ENCODE measurements around the gene YAE1. TPM values are rescaled to one million over a fixed set of nuclear protein-coding genes. Genes with fewer than 3 reads are reported as not detected.

YAE1 gene
- total RNA-seq, 2 donors from 2014 or later, result 7.1 to 9.0 TPM

- no peaks in the 10 kb centered on the region for H3K36me3 Mint-ChIP-seq
- H3K27ac Mint-ChIP-seq, result peak overlapping the region in 1 of 2 donors; percentile 82
- H3K4me1 Mint-ChIP-seq (ENCODE audit: low read depth in 2 of 2), result peaks cover 19 to 24% of the 10 kb centered on the region in 2 donors
- H3K27me3 Mint-ChIP-seq, result no peaks in the 10 kb centered on the region
- ATAC-seq (no peak), DNase-seq (ENCODE audit: low spot score) (no peak)
- peak overlapping the region; percentile 97 for H3K4me3 Mint-ChIP-seq
- no peaks in the 10 kb centered on the region for H3K9me3 Mint-ChIP-seq
Measured at GRCh38 chr7:39567294-39567693, 1.1 kb downstream of the YAE1 start.

- no peak for DNase-seq (ENCODE audit: low spot score)
- Mint-ChIP-seq H3K4me3 (no peak overlapping the region), H3K4me1 (ENCODE audit: low read depth in 2 of 2) (no peaks in the 10 kb centered on the region), H3K36me3 (no peaks in the 10 kb centered on the region), H3K9me3 (no peaks in the 10 kb centered on the region), H3K27me3 (no peaks in the 10 kb centered on the region), H3K27ac (no peak overlapping the region)
- ATAC-seq, result no peak
Measured at GRCh38 chr7:39574673-39575349, 8.6 kb downstream of the YAE1 start.

GRCh38 chr7:39577229-39577874 lies 11.1 kb downstream of the YAE1 start:
- Mint-ChIP-seq H3K9me3 (no peaks in the 10 kb centered on the region), H3K4me1 (ENCODE audit: low read depth in 2 of 2) (peaks cover 6 to 10% of the 10 kb centered on the region in 2 donors), H3K36me3 (no peaks in the 10 kb centered on the region), H3K27me3 (no peaks in the 10 kb centered on the region), H3K4me3 (no peak overlapping the region), H3K27ac (no peak overlapping the region)
- DNase-seq (ENCODE audit: low spot score) (no peak), ATAC-seq (no peak)

GRCh38 chr7:39580149-39580874 lies 14.1 kb downstream of the YAE1 start:
- no peaks in the 10 kb centered on the region for H3K9me3 Mint-ChIP-seq
- H3K36me3 Mint-ChIP-seq, result no peaks in the 10 kb centered on the region
- peaks cover 6 to 10% of the 10 kb centered on the region in 2 donors for H3K4me1 Mint-ChIP-seq (ENCODE audit: low read depth in 2 of 2)
- DNase-seq (ENCODE audit: low spot score), result peak; percentile 84
- no peaks in the 10 kb centered on the region for H3K27me3 Mint-ChIP-seq
- ATAC-seq, result peak; percentile 83 to 88
- no peak overlapping the region for H3K4me3 Mint-ChIP-seq
- no peak overlapping the region for H3K27ac Mint-ChIP-seq

GRCh38 chr7:39582536-39582935 lies 16.3 kb downstream of the YAE1 start:
- Mint-ChIP-seq H3K4me1 (ENCODE audit: low read depth in 2 of 2) (peaks cover 10 to 14% of the 10 kb centered on the region in 2 donors), H3K36me3 (no peaks in the 10 kb centered on the region), H3K27ac (no peak overlapping the region), H3K9me3 (no peaks in the 10 kb centered on the region), H3K4me3 (no peak overlapping the region), H3K27me3 (no peaks in the 10 kb centered on the region)
- DNase-seq (ENCODE audit: low spot score) (no peak), ATAC-seq (no peak)

GRCh38 chr7:39583539-39583938 lies 17.3 kb downstream of the YAE1 start:
- Mint-ChIP-seq H3K27ac (no peak overlapping the region), H3K9me3 (no peaks in the 10 kb centered on the region), H3K36me3 (no peaks in the 10 kb centered on the region), H3K4me3 (no peak overlapping the region), H3K27me3 (no peaks in the 10 kb centered on the region), H3K4me1 (ENCODE audit: low read depth in 2 of 2) (peaks cover 10 to 20% of the 10 kb centered on the region in 2 donors)
- no peak for ATAC-seq
- DNase-seq (ENCODE audit: low spot score), result no peak

- H3K27ac Mint-ChIP-seq, result peak overlapping the region in 1 of 2 donors; percentile 61
- peak; percentile 57 to 64 for ATAC-seq
- no peaks in the 10 kb centered on the region for H3K9me3 Mint-ChIP-seq
- H3K4me3 Mint-ChIP-seq, result no peak overlapping the region
- DNase-seq (ENCODE audit: low spot score), result no peak
- no peaks in the 10 kb centered on the region for H3K36me3 Mint-ChIP-seq
- H3K4me1 Mint-ChIP-seq (ENCODE audit: low read depth in 2 of 2), result peaks cover 27 to 30% of the 10 kb centered on the region in 2 donors
- H3K27me3 Mint-ChIP-seq, result no peaks in the 10 kb centered on the region
Measured at GRCh38 chr7:39587393-39587792, 21.2 kb downstream of the YAE1 start.

GRCh38 chr7:39588416-39588815 lies 22.2 kb downstream of the YAE1 start:
- H3K27me3 Mint-ChIP-seq, result no peaks in the 10 kb centered on the region
- no peaks in the 10 kb centered on the region for H3K36me3 Mint-ChIP-seq
- H3K27ac Mint-ChIP-seq, result peak overlapping the region in 1 of 2 donors; percentile 61
- no peak overlapping the region for H3K4me3 Mint-ChIP-seq
- DNase-seq (ENCODE audit: low spot score) (no peak), ATAC-seq (no peak)
- peaks cover 33 to 35% of the 10 kb centered on the region in 2 donors for H3K4me1 Mint-ChIP-seq (ENCODE audit: low read depth in 2 of 2)
- no peaks in the 10 kb centered on the region for H3K9me3 Mint-ChIP-seq

GRCh38 chr7:39589323-39590111 lies 23.3 kb downstream of the YAE1 start:
- H3K4me3 Mint-ChIP-seq, result peak overlapping the region; percentile 61

GRCh38 chr7:39592586-39592985 lies 26.4 kb downstream of the YAE1 start:
- H3K4me3 Mint-ChIP-seq, result peak overlapping the region; percentile 50
- peaks cover 27 to 38% of the 10 kb centered on the region in 2 donors for H3K4me1 Mint-ChIP-seq (ENCODE audit: low read depth in 2 of 2)
- no peaks in the 10 kb centered on the region for H3K36me3 Mint-ChIP-seq
- H3K9me3 Mint-ChIP-seq, result no peaks in the 10 kb centered on the region
- peak; percentile 63 to 72 for ATAC-seq
- H3K27ac Mint-ChIP-seq, result peak overlapping the region; percentile 51 to 70
- peaks cover 2 to 8% of the 10 kb centered on the region in 2 donors for H3K27me3 Mint-ChIP-seq
- no peak for DNase-seq (ENCODE audit: low spot score)

More at GRCh38 chr7:39589323-39590111, 23.3 kb downstream of the YAE1 start:
- peak; percentile 92 for ATAC-seq
- no peaks in the 10 kb centered on the region for H3K36me3 Mint-ChIP-seq
- H3K4me1 Mint-ChIP-seq (ENCODE audit: low read depth in 2 of 2), result peaks cover 35 to 38% of the 10 kb centered on the region in 2 donors
- peak overlapping the region; percentile 47 to 83 for H3K27ac Mint-ChIP-seq
- no peaks in the 10 kb centered on the region for H3K9me3 Mint-ChIP-seq
- peak; percentile 79 for DNase-seq (ENCODE audit: low spot score)
- peaks cover 0 to 2% of the 10 kb centered on the region in 2 donors for H3K27me3 Mint-ChIP-seq

GRCh38 chr7:39594988-39595620 lies 28.9 kb downstream of the YAE1 start:
- ATAC-seq, result no peak
- Mint-ChIP-seq H3K4me1 (ENCODE audit: low read depth in 2 of 2) (peaks cover 16 to 29% of the 10 kb centered on the region in 2 donors), H3K36me3 (no peaks in the 10 kb centered on the region), H3K27me3 (peaks cover 2 to 8% of the 10 kb centered on the region in 2 donors), H3K9me3 (no peaks in the 10 kb centered on the region), H3K27ac (no peak overlapping the region), H3K4me3 (no peak overlapping the region)
- DNase-seq (ENCODE audit: low spot score), result no peak

GRCh38 chr7:39602351-39602750 lies 36.1 kb downstream of the YAE1 start:
- H3K27me3 Mint-ChIP-seq, result peaks cover 10 to 11% of the 10 kb centered on the region in 2 donors
- DNase-seq (ENCODE audit: low spot score), result no peak
- no peaks in the 10 kb centered on the region for H3K36me3 Mint-ChIP-seq
- H3K27ac Mint-ChIP-seq, result no peak overlapping the region
- no peak for ATAC-seq
- H3K4me3 Mint-ChIP-seq, result no peak overlapping the region
- H3K4me1 Mint-ChIP-seq (ENCODE audit: low read depth in 2 of 2), result no peaks in the 10 kb centered on the region
- H3K9me3 Mint-ChIP-seq, result no peaks in the 10 kb centered on the region

- no peak for DNase-seq (ENCODE audit: low spot score)
- Mint-ChIP-seq H3K4me3 (no peak overlapping the region), H3K4me1 (ENCODE audit: low read depth in 2 of 2) (peaks cover 5 to 8% of the 10 kb centered on the region in 2 donors), H3K9me3 (no peaks in the 10 kb centered on the region), H3K36me3 (no peaks in the 10 kb centered on the region), H3K27me3 (peaks cover 17 to 22% of the 10 kb centered on the region in 2 donors), H3K27ac (no peak overlapping the region)
- no peak for ATAC-seq
Measured at GRCh38 chr7:39603924-39604323, 37.7 kb downstream of the YAE1 start.

All from natural killer cell treated with Interleukin-12 subunit alpha and Interleukin-12 subunit beta and Interleukin-15 and Interleukin-18, amount 100 ng/mL, for 72 hours (primary cell).